H9 (cell line): Measurements from ENCODE around the gene TREML4. TPM values are rescaled to one million over a fixed set of nuclear protein-coding genes. Genes with fewer than 3 reads are reported as not detected.

Experiments used
- DNase-seq: peaks from one replicate; pipeline ENCODE4 v3.0.0-alpha.2; 2017
- H2AFZ ChIP-seq: one replicate; pipeline ENCODE4 v1.6.1; 2013; ENCODE audit warnings: mild to moderate bottlenecking, low read length, control low read depth, moderate library complexity
- H2AK5ac ChIP-seq: 2 replicates; pipeline ENCODE4 v1.6.1; 2013; ENCODE audit warnings: low read length, control low read depth, mixed read lengths; ENCODE audit not compliant: insufficient read length
- H2BK120ac ChIP-seq: one replicate; pipeline ENCODE4 v1.6.1; 2013; ENCODE audit warnings: low read depth, mild to moderate bottlenecking, low read length, control low read depth, inconsistent platforms; ENCODE audit not compliant: poor library complexity, severe bottlenecking
- H2BK12ac ChIP-seq: 2 replicates; pipeline ENCODE4 v1.6.1; 2013; ENCODE audit warnings: low read length, control low read depth, mixed read lengths, low read depth; ENCODE audit not compliant: insufficient read length
- H2BK15ac ChIP-seq: 2 replicates; pipeline ENCODE4 v1.6.1; 2013; ENCODE audit warnings: low read depth, low read length, control low read depth
- H2BK20ac ChIP-seq: one replicate; pipeline ENCODE4 v1.6.1; 2013; ENCODE audit warnings: low read depth, mild to moderate bottlenecking, low read length, control low read depth, inconsistent platforms; ENCODE audit not compliant: poor library complexity, severe bottlenecking
- H2BK5ac ChIP-seq: 2 replicates; pipeline ENCODE4 v1.6.1; 2013; ENCODE audit warnings: low read length, control low read depth, mixed read lengths; ENCODE audit not compliant: insufficient read length
- H3K14ac ChIP-seq: 2 replicates; pipeline ENCODE4 v1.6.1; 2013; ENCODE audit warnings: low read length, control low read depth; ENCODE audit not compliant: insufficient read depth
- H3K18ac ChIP-seq: 2 replicates; pipeline ENCODE4 v1.6.1; 2013; ENCODE audit warnings: low read depth, mild to moderate bottlenecking, mixed read lengths, low read length, control low read depth; ENCODE audit not compliant: insufficient read length
- H3K23ac ChIP-seq: 2 replicates; pipeline ENCODE4 v1.6.1; 2013; ENCODE audit warnings: low read length, control low read depth, mixed read lengths, low read depth; ENCODE audit not compliant: insufficient read length
- H3K23me2 ChIP-seq: 2 replicates; pipeline ENCODE4 v1.6.1; 2013; ENCODE audit warnings: low read depth, mild to moderate bottlenecking, mixed read lengths, low read length, control low read depth; ENCODE audit not compliant: insufficient read length, poor library complexity, severe bottlenecking
- H3K27ac ChIP-seq: 2 replicates; pipeline ENCODE4 v1.5.1; 2013; ENCODE audit warnings: low read length, control low read depth, mixed read lengths, low read depth; ENCODE audit not compliant: insufficient read length
- H3K27me3 ChIP-seq: 2 replicates; pipeline ENCODE4 v1.6.1; 2013; ENCODE audit warnings: low read length, control low read depth, inconsistent platforms; ENCODE audit not compliant: insufficient read depth
- H3K4ac ChIP-seq: 2 replicates; pipeline ENCODE4 v1.6.1; 2013; ENCODE audit warnings: low read depth, mild to moderate bottlenecking, control low read depth, inconsistent platforms, low read length, moderate library complexity
- H3K4me1 ChIP-seq: 2 replicates; pipeline ENCODE4 v1.6.1; 2013; ENCODE audit warnings: low read length, control low read depth, inconsistent platforms; ENCODE audit not compliant: insufficient read depth
- H3K4me2 ChIP-seq: 2 replicates; pipeline ENCODE4 v1.6.1; 2013; ENCODE audit warnings: low read length, control low read depth, mixed read lengths; ENCODE audit not compliant: insufficient read length, insufficient read depth
- H3K56ac ChIP-seq: 2 replicates; pipeline ENCODE4 v1.6.1; 2013; ENCODE audit warnings: low read depth, mild to moderate bottlenecking, mixed read lengths, low read length, control low read depth; ENCODE audit not compliant: insufficient read length
- H3K79me1 ChIP-seq: 2 replicates; pipeline ENCODE4 v1.6.1; 2013; ENCODE audit warnings: low read depth, mild to moderate bottlenecking, moderate library complexity, low read length, control low read depth, inconsistent platforms; ENCODE audit not compliant: insufficient read depth, poor library complexity, severe bottlenecking
- H3K79me2 ChIP-seq: 2 replicates; pipeline ENCODE4 v1.6.1; 2013; ENCODE audit warnings: low read length, control low read depth, inconsistent platforms; ENCODE audit not compliant: insufficient read depth
- H3K9ac ChIP-seq: 2 replicates; pipeline ENCODE4 v1.6.1; 2013; ENCODE audit warnings: low read length, control low read depth, mixed read lengths; ENCODE audit not compliant: insufficient read length; ENCODE audit errors: extremely low read depth
- H3K9me3 ChIP-seq: one replicate; pipeline ENCODE4 v1.6.1; 2013; ENCODE audit warnings: low read depth, low read length, inconsistent platforms; ENCODE audit not compliant: control insufficient read depth
- H3T11ph ChIP-seq: one replicate; pipeline ENCODE4 v1.6.1; 2013; ENCODE audit warnings: mild to moderate bottlenecking, low read length, control low read depth, inconsistent platforms
- H4K20me1 ChIP-seq: one replicate; pipeline ENCODE4 v1.6.1; 2013; ENCODE audit not compliant: control insufficient read depth, insufficient read length, insufficient read depth
- H4K5ac ChIP-seq: 2 replicates; pipeline ENCODE4 v1.6.1; 2013; ENCODE audit warnings: low read depth, mild to moderate bottlenecking, mixed read lengths, low read length, control low read depth; ENCODE audit not compliant: insufficient read length
- H4K8ac ChIP-seq: replicated peaks from 2 replicates; pipeline ENCODE4 v1.6.1; 2013; ENCODE audit warnings: low read length, control low read depth, mixed read lengths, low read depth; ENCODE audit not compliant: insufficient read length
- H4K91ac ChIP-seq: 2 replicates; pipeline ENCODE4 v1.6.1; 2013; ENCODE audit warnings: low read depth, mild to moderate bottlenecking, moderate library complexity, mixed read lengths, low read length, control low read depth; ENCODE audit not compliant: insufficient read length
- H3K27ac Mint-ChIP-seq, 3 experiments: 2 replicates in 2 of 3; 3 replicates in 1 of 3; pipeline ENCODE4 v1.8.0; 2020 to 2021; ENCODE audit warnings: mixed read lengths in 3 of 3, mild to moderate bottlenecking in 1 of 3, moderate library complexity in 1 of 3
- H3K27me3 Mint-ChIP-seq: 2 replicates; pipeline ENCODE4 v1.8.0; 2021; ENCODE audit warnings: low read depth, mild to moderate bottlenecking, moderate library complexity, mixed read lengths
- H3K36me3 Mint-ChIP-seq, 3 experiments: 2 replicates in 2 of 3; 3 replicates in 1 of 3; pipeline ENCODE4 v1.8.0; 2020 to 2021; ENCODE audit warnings: low read depth in 3 of 3, mixed read lengths in 3 of 3; ENCODE audit not compliant: insufficient read depth in 1 of 3
- H3K4me1 Mint-ChIP-seq, 2 experiments: 2 replicates each; pipeline ENCODE4 v1.8.0; 2020; ENCODE audit warnings: mixed read lengths in 2 of 2
- H3K4me3 Mint-ChIP-seq, 2 experiments: 2 replicates in 1 of 2; 3 replicates in 1 of 2; pipeline ENCODE4 v1.8.0; 2020 to 2021; ENCODE audit warnings: mild to moderate bottlenecking in 2 of 2, mixed read lengths in 2 of 2, moderate library complexity in 1 of 2
- H3K9me3 Mint-ChIP-seq, 2 experiments: 2 replicates in 1 of 2; 3 replicates in 1 of 2; pipeline ENCODE4 v1.8.0; 2020; ENCODE audit warnings: mild to moderate bottlenecking in 2 of 2, mixed read lengths in 2 of 2, moderate library complexity in 1 of 2
- WGBS: extraction: QIAGEN DNeasy Blood & Tissue Kit; methylation state at CpG from one replicate; pipeline ENCODE4 v1.1.7; 2013; ENCODE audit warnings: missing lambda C conversion rate, low lambda C conversion rate, mixed read lengths; ENCODE audit not compliant: insufficient read length; ENCODE audit errors: extremely low coverage; 5-methylcytosine and 5-hydroxymethylcytosine counted together
- total RNA-seq: library from RNA; stranded (reverse); gene quantifications from 2 replicates; pipeline ENCODE4 v1.2.1, GENCODE V29; 2021
- TF ChIP-seq, protein P1 (sequence below): fragments of 200-600 bp; sonication (generic); conservative IDR thresholded peaks from 3 replicates; pipeline ENCODE4 v1.8.0; 2021; ENCODE audit warnings: antibody characterized with exemption, mild to moderate bottlenecking

The TREML4 gene
- total RNA-seq, 1 experiment from 2014 or later = not detected

DNA sequence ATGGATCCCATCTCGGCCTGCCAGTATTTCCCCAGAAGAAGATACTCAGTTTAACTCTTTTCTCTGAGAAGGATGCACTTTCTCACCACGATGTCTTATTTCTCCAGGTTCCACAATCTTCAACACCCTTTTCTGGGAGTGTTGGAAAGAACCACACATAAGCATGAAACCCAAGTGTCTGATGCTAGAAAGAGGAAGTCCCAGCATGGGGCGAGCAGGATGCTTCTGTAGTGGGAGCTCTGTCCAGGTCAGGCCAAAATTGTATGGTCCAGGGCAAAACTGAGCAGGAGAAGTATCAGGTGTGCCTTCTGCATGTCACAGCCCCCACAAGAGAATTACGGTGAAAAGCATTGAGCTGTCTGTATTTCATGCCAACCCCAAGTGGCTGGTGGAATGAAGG is 47.3 kb downstream of the TREML4 start:
- no peaks in the 10 kb centered on the region for H3K79me2 ChIP-seq
- H3K27ac ChIP-seq = no peak overlapping the region
- no peak for DNase-seq
- H3T11ph ChIP-seq = no peak overlapping the region
- peaks cover 8 to 12% of the 10 kb centered on the region in 2 experiments for H3K4me1 Mint-ChIP-seq
- H3K4me1 ChIP-seq = no peaks in the 10 kb centered on the region
- H3K4me3 Mint-ChIP-seq = no peak overlapping the region
- no peak overlapping the region for H3K27ac Mint-ChIP-seq
- no peak overlapping the region for H3K4ac ChIP-seq
- H4K20me1 ChIP-seq = no peaks in the 10 kb centered on the region
- H4K8ac ChIP-seq = no peak overlapping the region
- H2BK5ac ChIP-seq = no peak overlapping the region
- no peak overlapping the region for H2AK5ac ChIP-seq
- no peaks in the 10 kb centered on the region for H3K9me3 ChIP-seq
- H2BK15ac ChIP-seq = no peak overlapping the region
- TF ChIP-seq, protein P1, sequence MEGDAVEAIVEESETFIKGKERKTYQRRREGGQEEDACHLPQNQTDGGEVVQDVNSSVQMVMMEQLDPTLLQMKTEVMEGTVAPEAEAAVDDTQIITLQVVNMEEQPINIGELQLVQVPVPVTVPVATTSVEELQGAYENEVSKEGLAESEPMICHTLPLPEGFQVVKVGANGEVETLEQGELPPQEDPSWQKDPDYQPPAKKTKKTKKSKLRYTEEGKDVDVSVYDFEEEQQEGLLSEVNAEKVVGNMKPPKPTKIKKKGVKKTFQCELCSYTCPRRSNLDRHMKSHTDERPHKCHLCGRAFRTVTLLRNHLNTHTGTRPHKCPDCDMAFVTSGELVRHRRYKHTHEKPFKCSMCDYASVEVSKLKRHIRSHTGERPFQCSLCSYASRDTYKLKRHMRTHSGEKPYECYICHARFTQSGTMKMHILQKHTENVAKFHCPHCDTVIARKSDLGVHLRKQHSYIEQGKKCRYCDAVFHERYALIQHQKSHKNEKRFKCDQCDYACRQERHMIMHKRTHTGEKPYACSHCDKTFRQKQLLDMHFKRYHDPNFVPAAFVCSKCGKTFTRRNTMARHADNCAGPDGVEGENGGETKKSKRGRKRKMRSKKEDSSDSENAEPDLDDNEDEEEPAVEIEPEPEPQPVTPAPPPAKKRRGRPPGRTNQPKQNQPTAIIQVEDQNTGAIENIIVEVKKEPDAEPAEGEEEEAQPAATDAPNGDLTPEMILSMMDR = no peak
- no peaks in the 10 kb centered on the region for H3K23me2 ChIP-seq
- no peaks in the 10 kb centered on the region for H3K36me3 Mint-ChIP-seq
- no CpG with 5 or more reads among the region's 4 CpGs for WGBS
- no peak overlapping the region for H4K91ac ChIP-seq
- H3K4me2 ChIP-seq = no peak overlapping the region
- no peaks in the 10 kb centered on the region for H3K27me3 ChIP-seq
- H3K27me3 Mint-ChIP-seq = peaks cover 33% of the 10 kb centered on the region
- H3K56ac ChIP-seq = no peak overlapping the region
- no peaks in the 10 kb centered on the region for H3K79me1 ChIP-seq
- no peak overlapping the region for H2AFZ ChIP-seq
- no peak overlapping the region for H3K23ac ChIP-seq
- no peak overlapping the region for H3K14ac ChIP-seq
- H3K9me3 Mint-ChIP-seq = no peaks in the 10 kb centered on the region
- H3K18ac ChIP-seq = no peak overlapping the region
- no peak overlapping the region for H2BK12ac ChIP-seq
- H4K5ac ChIP-seq = no peak overlapping the region
- H3K9ac ChIP-seq = no peak overlapping the region
- H2BK20ac ChIP-seq = no peak overlapping the region
- H2BK120ac ChIP-seq = no peak overlapping the region
